ENCODE results near the gene PDP2. TPM values are rescaled to one million over a fixed set of nuclear protein-coding genes. Genes with fewer than 3 reads are reported as not detected.

Gene PDP2
- total and polyA plus RNA-seq, 9 of the 15 experiments (the other 6 are each of a cell fraction or from before 2014, with no cell fraction given) = 2.5 to 24.3 (median 7.2) TPM

GRCh38 chr16:66933776-66934137 is 53.4 kb downstream of the PDP2 start (continued):
- no peak for TF ChIP-seq NEUROD1 (IDR thresholded peaks at IDR 0.05; ENCODE audit: borderline replicate concordance, low read depth, low read length, partially characterized antibody)
- no peak for TF ChIP-seq KAT7 (CRISPR knock-in tag; IDR thresholded peaks at IDR 0.05; ENCODE audit: borderline replicate concordance)
- no peak for TF ChIP-seq BRD9 (IDR thresholded peaks at IDR 0.05; ENCODE audit: low read depth, partially characterized antibody)
- no peak for TF ChIP-seq NR0B1 (IDR thresholded peaks at IDR 0.05; ENCODE audit: partially characterized antibody)
- TF ChIP-seq KAT2B (IDR thresholded peaks at IDR 0.05; ENCODE audit: low read depth, low read length) = no peak
- no peak for TF ChIP-seq SOX6 (IDR thresholded peaks at IDR 0.05)
- peak; percentile 64; the same call in 1 of the 2 replicates for TF ChIP-seq SMARCA5 (IDR thresholded peaks at IDR 0.05)
- no peak for TF ChIP-seq MCM7 (IDR thresholded peaks at IDR 0.05)
- TF ChIP-seq KDM1A (IDR thresholded peaks at IDR 0.05) = peak in 1 of 2 experiments; percentile 78; a peak in 3 of 4 replicates
- no peak for TF ChIP-seq YBX1 (IDR thresholded peaks at IDR 0.05)
- TF ChIP-seq RBM25 (IDR thresholded peaks at IDR 0.05; ENCODE audit: low read depth, low read length, severe bottlenecking) = peak; percentile 89
- TF ChIP-seq STAT6 (CRISPR knock-in tag; IDR thresholded peaks at IDR 0.05) = no peak

All from K562 (cell line).